ENCODE data around the gene HUWE1. TPM values are rescaled to one million over a fixed set of nuclear protein-coding genes. Genes with fewer than 3 reads are reported as not detected.
"Not testable (repeated sequence)": the region's sequence is repeated elsewhere in the genome, so short reads cannot be mapped to it uniquely, and the experiment has no call there.

HUWE1 gene
- total RNA-seq, 3 donors from 2014 or later: 99.7 to 122 (median 108) TPM

- TF ChIP-seq POLR2A (IDR thresholded peaks at IDR 0.05) (no peak), POLR2AphosphoS5 (IDR thresholded peaks at IDR 0.05) (no peak), CTCF (IDR thresholded peaks at IDR 0.05) (no peak)
- H3K36me3 ChIP-seq: no peaks in the 10 kb centered on the region
- H3K4me1 ChIP-seq: no peaks in the 10 kb centered on the region
- DNase-seq (ENCODE audit: low spot score in 2 of 2): no peak
- H3K9me3 ChIP-seq: peaks cover 9 to 15% of the 10 kb centered on the region in 2 donors
- no peak overlapping the region for H3K27ac ChIP-seq
- H3K4me3 ChIP-seq: no peak overlapping the region
- intact Hi-C loops (cut with DNase I; ENCODE audit: low total_unique reads): no loop called here
- H3K27me3 ChIP-seq: peaks cover 0 to 10% of the 10 kb centered on the region in 2 donors
Observed at GRCh38 chrX:53526999-53527398, 159.5 kb downstream of the HUWE1 start.

GRCh38 chrX:53511322-53511721 is 175.2 kb downstream of the HUWE1 start:
- intact Hi-C loops (cut with DNase I; ENCODE audit: low total_unique reads): no loop called here
- Histone ChIP-seq H3K27me3 (peaks cover 0 to 15% of the 10 kb centered on the region in 2 donors), H3K4me1 (no peaks in the 10 kb centered on the region), H3K36me3 (no peaks in the 10 kb centered on the region), H3K9me3 (no peaks in the 10 kb centered on the region), H3K4me3 (no peak overlapping the region), H3K27ac (no peak overlapping the region)
- TF ChIP-seq CTCF (IDR thresholded peaks at IDR 0.05): no peak
- no peak for TF ChIP-seq POLR2A (IDR thresholded peaks at IDR 0.05)
- TF ChIP-seq POLR2AphosphoS5 (IDR thresholded peaks at IDR 0.05): no peak
- no peak for DNase-seq (ENCODE audit: low spot score in 2 of 2)

DNA sequence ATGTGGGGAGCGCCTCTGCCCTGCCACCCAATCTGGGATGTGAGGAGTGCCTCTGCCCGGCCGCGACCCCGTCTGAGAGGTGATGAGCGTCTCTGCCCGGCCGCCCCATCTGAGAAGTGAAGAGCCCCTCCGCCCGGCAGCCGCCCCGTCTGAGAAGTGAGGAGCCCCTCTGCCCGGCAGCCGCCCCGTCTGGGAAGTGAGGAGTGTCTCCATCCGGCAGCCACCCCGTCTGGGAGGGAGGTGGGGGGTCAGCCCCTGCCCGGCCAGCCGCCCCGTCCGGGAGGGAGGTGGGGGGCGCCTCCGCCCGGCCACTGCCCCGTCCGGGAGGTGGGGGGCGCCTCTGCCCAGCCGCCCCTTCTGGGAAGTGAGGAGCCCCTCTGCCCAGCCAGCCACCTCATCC is 182.5 kb downstream of the HUWE1 start:
- H3K4me1 ChIP-seq; intact Hi-C loops (cut with DNase I; ENCODE audit: low total_unique reads); H3K27ac ChIP-seq; H3K4me3 ChIP-seq; DNase-seq (ENCODE audit: low spot score in 2 of 2); H3K9me3 ChIP-seq; H3K36me3 ChIP-seq: not testable (repeated sequence)
- peaks cover 0 to 17% of the 10 kb centered on the region in 2 donors for H3K27me3 ChIP-seq

DNA sequence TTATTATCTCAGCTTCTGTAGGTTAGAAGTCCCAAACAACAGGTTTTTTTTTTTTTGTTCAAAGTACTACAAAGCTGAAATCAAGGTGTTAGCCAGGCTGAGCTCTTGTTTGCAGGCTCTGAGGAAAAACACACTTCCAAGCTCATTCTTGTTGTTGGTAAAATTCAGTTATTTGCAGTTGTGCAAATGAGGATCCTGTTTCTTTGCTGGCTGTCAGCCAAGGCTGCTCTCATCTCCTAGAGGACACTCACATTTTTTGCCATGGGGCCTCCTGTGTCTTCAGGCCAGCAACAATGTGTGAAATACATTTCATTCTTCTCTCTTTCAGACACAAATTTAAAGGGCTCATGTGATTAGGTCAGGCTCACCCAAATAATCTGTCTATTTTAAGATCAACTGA is 192.1 kb downstream of the HUWE1 start:
- intact Hi-C loops (cut with DNase I; ENCODE audit: low total_unique reads): no loop called here

GRCh38 chrX:53486285-53486684 is 200.2 kb downstream of the HUWE1 start:
- DNase-seq (ENCODE audit: low spot score in 2 of 2): no peak
- no peak overlapping the region for H3K4me3 ChIP-seq
- no peak overlapping the region for H3K27ac ChIP-seq
- no peaks in the 10 kb centered on the region for H3K36me3 ChIP-seq
- intact Hi-C loops (cut with DNase I; ENCODE audit: low total_unique reads): loop anchor here (5.0 kb wide), 1 partner anchor 154 kb away; no protein-coding TSS in a partner anchor
- no peaks in the 10 kb centered on the region for H3K4me1 ChIP-seq
- peaks cover 0 to 47% of the 10 kb centered on the region in 2 donors for H3K27me3 ChIP-seq
- no peak for TF ChIP-seq POLR2A (IDR thresholded peaks at IDR 0.05)
- TF ChIP-seq POLR2AphosphoS5 (IDR thresholded peaks at IDR 0.05): no peak
- no peak for TF ChIP-seq CTCF (IDR thresholded peaks at IDR 0.05)
- H3K9me3 ChIP-seq: no peaks in the 10 kb centered on the region

More for the DNA sequence above, 192.1 kb downstream of the HUWE1 start:
- DNase-seq (ENCODE audit: low spot score in 2 of 2): no peak
- no peaks in the 10 kb centered on the region for H3K36me3 ChIP-seq
- no peak overlapping the region for H3K27ac ChIP-seq
- H3K4me3 ChIP-seq: no peak overlapping the region
- TF ChIP-seq POLR2AphosphoS5 (IDR thresholded peaks at IDR 0.05) (no peak), POLR2A (IDR thresholded peaks at IDR 0.05) (no peak), CTCF (IDR thresholded peaks at IDR 0.05) (no peak)
- H3K9me3 ChIP-seq: no peaks in the 10 kb centered on the region
- H3K4me1 ChIP-seq: no peaks in the 10 kb centered on the region
- peaks cover 0 to 45% of the 10 kb centered on the region in 2 donors for H3K27me3 ChIP-seq
